VCaP (cell line): ENCODE data around the gene MESD.

Source experiments
- H3K27ac ChIP-seq: fragments of 450-650 bp; 2 replicates; pipeline ENCODE4 v1.5.1; 2017
- TF ChIP-seq, protein P1 (sequence below): fragments of 450-650 bp; conservative IDR thresholded peaks from 2 replicates; pipeline ENCODE4 v1.5.1; 2017; ENCODE audit warnings: mild to moderate bottlenecking, moderate library complexity

Gene MESD

GRCh38 chr15:80898040-80898439 lies 91.6 kb downstream of the MESD start:
- TF ChIP-seq, protein P1, sequence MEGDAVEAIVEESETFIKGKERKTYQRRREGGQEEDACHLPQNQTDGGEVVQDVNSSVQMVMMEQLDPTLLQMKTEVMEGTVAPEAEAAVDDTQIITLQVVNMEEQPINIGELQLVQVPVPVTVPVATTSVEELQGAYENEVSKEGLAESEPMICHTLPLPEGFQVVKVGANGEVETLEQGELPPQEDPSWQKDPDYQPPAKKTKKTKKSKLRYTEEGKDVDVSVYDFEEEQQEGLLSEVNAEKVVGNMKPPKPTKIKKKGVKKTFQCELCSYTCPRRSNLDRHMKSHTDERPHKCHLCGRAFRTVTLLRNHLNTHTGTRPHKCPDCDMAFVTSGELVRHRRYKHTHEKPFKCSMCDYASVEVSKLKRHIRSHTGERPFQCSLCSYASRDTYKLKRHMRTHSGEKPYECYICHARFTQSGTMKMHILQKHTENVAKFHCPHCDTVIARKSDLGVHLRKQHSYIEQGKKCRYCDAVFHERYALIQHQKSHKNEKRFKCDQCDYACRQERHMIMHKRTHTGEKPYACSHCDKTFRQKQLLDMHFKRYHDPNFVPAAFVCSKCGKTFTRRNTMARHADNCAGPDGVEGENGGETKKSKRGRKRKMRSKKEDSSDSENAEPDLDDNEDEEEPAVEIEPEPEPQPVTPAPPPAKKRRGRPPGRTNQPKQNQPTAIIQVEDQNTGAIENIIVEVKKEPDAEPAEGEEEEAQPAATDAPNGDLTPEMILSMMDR = no peak
- no peak overlapping the region for H3K27ac ChIP-seq
